Heart left ventricle (tissue), 13 donors: ENCODE data around the gene DSC3.

ENCODE experiments used
- CTCF ChIP-seq, 12 donors: fragments of 200-600 bp; sonication (generic) in 4 of 12; IDR thresholded peaks; one replicate each; pipeline versions ENCODE4 v1.5.0 to v1.8.0; 2018 to 2022; ENCODE audit warnings: antibody characterized with exemption in 12 of 12, mild to moderate bottlenecking in 5 of 12
- POLR2A ChIP-seq, 2 donors: fragments of 450-650 bp; IDR thresholded peaks; one replicate each; pipeline ENCODE4 v1.6.1; 2017; ENCODE audit warnings: antibody characterized with exemption in 2 of 2, mild to moderate bottlenecking in 2 of 2, moderate library complexity in 2 of 2
- donor health status: ischemic (EF 13 %, LVEDD 7.1; RV severe dilation, severe dysfunction).
- donor health status: DM: no; HTN: yes; CAD: no.
- donor health status: DM: no; HTN: no; CAD: no.
- donor health status: ischemic (EF 25% LVEDD 6.9; RV normal size, moderate dysfunction).
- donor health status: ischemic (EF 25% LVEDD 5.7; RV mildly dilated, moderate dysfunction).
- donor health status: ischemic (EF 35%, LVEDD 5.7; RV mildly dilated, moderate dysfunction).
- donor health status: nonischemic (EF 11% LVEDD 7.7; RV severe dilation, severe dysfunction).
- donor health status: DM: yes; HTN: yes; CAD: no.
- donor health status: PGD.
- donor health status: ischemic (EF 29% LVEDD 5.4; RV normal size, mild dysfunction).
- donor health status: nonischemic (EF 23%, LVEDD 6.1; RV moderate dilation, normal function).

GRCh38 chr18:31058897-31059296 is 16.4 kb upstream of the DSC3 start:
- no peak for TF ChIP-seq POLR2A (IDR thresholded peaks at IDR 0.05)
- no peak for TF ChIP-seq CTCF (IDR thresholded peaks at IDR 0.05)
